CD8-positive, alpha-beta memory T cell (primary cell): ENCODE results near the gene SKAP1. TPM values are rescaled to one million over a fixed set of nuclear protein-coding genes. Genes with fewer than 3 reads are reported as not detected.
"Not testable (repeated sequence)": the region's sequence is repeated elsewhere in the genome, so short reads cannot be mapped to it uniquely, and the experiment has no call there.

Source experiments
- CTCF ChIA-PET: fragments of 350-600 bp; sonication (Branson Sonifier 250); formaldehyde crosslinking; loops from one replicate; lab custom pipeline; 2021; ENCODE audit warnings: antibody characterized with exemption; lab: Charles Lee
- POLR2A ChIA-PET: fragments of 350-600 bp; sonication (Branson Sonifier 250); formaldehyde crosslinking; loops from one replicate; lab custom pipeline; 2021; ENCODE audit warnings: antibody characterized with exemption; lab: Charles Lee
- DNase-seq, 5 donors: peaks; one replicate each; pipeline versions ENCODE4 v3.0.0 to v3.0.0-alpha.2; 2020 to 2022; ENCODE audit warnings: mixed read lengths in 1 of 5
- H3K27ac ChIP-seq: one replicate; pipeline ENCODE4 v1.7.0; 2013; ENCODE audit warnings: low read depth, mild to moderate bottlenecking, low read length, moderate library complexity
- H3K27me3 ChIP-seq: 2 replicates; pipeline ENCODE4 v1.7.0; 2013; ENCODE audit warnings: low read length, mild to moderate bottlenecking; ENCODE audit not compliant: insufficient read depth, poor library complexity, severe bottlenecking
- H3K36me3 ChIP-seq: 2 replicates; pipeline ENCODE4 v1.7.0; 2013; ENCODE audit warnings: mild to moderate bottlenecking, low read length, moderate library complexity; ENCODE audit not compliant: insufficient read depth
- H3K4me1 ChIP-seq: 2 replicates; pipeline ENCODE4 v1.7.0; 2013; ENCODE audit warnings: mild to moderate bottlenecking, low read length, moderate library complexity; ENCODE audit not compliant: insufficient read depth
- H3K4me3 ChIP-seq: 2 replicates; pipeline ENCODE4 v1.7.0; 2013; ENCODE audit warnings: mild to moderate bottlenecking, low read length
- H3K9me3 ChIP-seq: 2 replicates; pipeline ENCODE4 v1.7.0; 2013; ENCODE audit warnings: mild to moderate bottlenecking, low read length
- H3K27ac Mint-ChIP-seq, 8 donors: one replicate each; pipeline ENCODE4 v1.8.0; 2020 to 2021; ENCODE audit warnings: mixed read lengths in 8 of 8, mild to moderate bottlenecking in 6 of 8, inconsistent platforms in 3 of 8, moderate library complexity in 3 of 8
- H3K27me3 Mint-ChIP-seq, 2 donors: one replicate each; pipeline ENCODE4 v1.8.0; 2020 to 2021; ENCODE audit warnings: mixed read lengths in 2 of 2, mild to moderate bottlenecking in 1 of 2, moderate library complexity in 1 of 2
- H3K36me3 Mint-ChIP-seq, 3 donors: one replicate each; pipeline ENCODE4 v1.8.0; 2020 to 2021; ENCODE audit warnings: mixed read lengths in 3 of 3, inconsistent platforms in 1 of 3, mild to moderate bottlenecking in 1 of 3
- H3K4me1 Mint-ChIP-seq, 3 donors: one replicate each; pipeline ENCODE4 v1.8.0; 2020 to 2021; ENCODE audit warnings: mixed read lengths in 3 of 3, inconsistent platforms in 1 of 3, mild to moderate bottlenecking in 1 of 3
- H3K4me3 Mint-ChIP-seq, 7 donors: one replicate each; pipeline ENCODE4 v1.8.0; 2020 to 2021; ENCODE audit warnings: mixed read lengths in 7 of 7, mild to moderate bottlenecking in 6 of 7, moderate library complexity in 4 of 7, inconsistent platforms in 2 of 7
- H3K9me3 Mint-ChIP-seq, 5 donors: one replicate each; pipeline ENCODE4 v1.8.0; 2020 to 2022; ENCODE audit warnings: mixed read lengths in 5 of 5, mild to moderate bottlenecking in 3 of 5, moderate library complexity in 2 of 5, inconsistent platforms in 1 of 5
- polyA plus RNA-seq: library from polyadenylated mRNA; unstranded; fragments of 300-500 nt; fragmentation: Illumina TruSeq; gene quantifications from one replicate; pipeline ENCODE4 v1.2.3, GENCODE V29; 2021
- total RNA-seq, 2 experiments: library from RNA; stranded (reverse); gene quantifications; one replicate each; pipeline ENCODE4 v1.2.3, GENCODE V29; 2021

Gene SKAP1
- total and polyA plus RNA-seq, 3 experiments from 2014 or later: 50.5 to 264 (median 56.0) TPM

DNA sequence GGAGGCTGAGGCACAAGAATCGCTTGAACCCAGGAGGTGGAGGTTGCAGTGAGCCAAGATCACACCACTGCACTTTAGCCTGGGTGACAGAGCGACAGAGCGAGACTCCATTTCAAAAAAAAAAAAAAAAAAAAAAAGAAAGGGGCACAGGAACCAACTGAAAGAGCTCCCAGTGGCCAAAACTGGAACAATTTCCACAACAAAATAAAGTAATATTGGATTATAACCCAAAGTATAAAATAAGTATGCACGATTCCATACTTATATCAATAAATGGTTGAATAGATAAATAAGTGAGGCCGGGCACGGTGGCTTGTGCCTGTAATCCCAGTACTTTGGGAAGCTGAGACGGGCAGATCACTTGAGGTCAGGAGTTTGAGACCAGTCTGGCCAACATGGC, 19.2 kb downstream of the SKAP1 start:
- not testable (repeated sequence) for H3K27me3 Mint-ChIP-seq, H3K27me3 ChIP-seq, H3K9me3 ChIP-seq, H3K36me3 ChIP-seq, H3K4me3 ChIP-seq, H3K4me3 Mint-ChIP-seq, DNase-seq, H3K9me3 Mint-ChIP-seq, H3K27ac ChIP-seq
- peaks cover 0 to 44% (median 16%) of the 10 kb centered on the region in 3 donors for H3K36me3 Mint-ChIP-seq
- peaks cover 68 to 89% (median 87%) of the 10 kb centered on the region in 3 donors for H3K4me1 Mint-ChIP-seq
- ChIA-PET CTCF (interaction anchor here (1.4 kb wide), 1 partner anchor 41 kb away, joined by 3 read pairs; no protein-coding TSS in a partner anchor), POLR2A (interaction anchor here (0.6 kb wide), 4 partner anchors 19 to 70 kb away, joined by 3 to 7 read pairs (median 4); no protein-coding TSS in a partner anchor)
- H3K27ac Mint-ChIP-seq: peak overlapping the region in 1 of 8 donors; percentile 30
- H3K4me1 ChIP-seq: peaks cover 67% of the 10 kb centered on the region

DNA sequence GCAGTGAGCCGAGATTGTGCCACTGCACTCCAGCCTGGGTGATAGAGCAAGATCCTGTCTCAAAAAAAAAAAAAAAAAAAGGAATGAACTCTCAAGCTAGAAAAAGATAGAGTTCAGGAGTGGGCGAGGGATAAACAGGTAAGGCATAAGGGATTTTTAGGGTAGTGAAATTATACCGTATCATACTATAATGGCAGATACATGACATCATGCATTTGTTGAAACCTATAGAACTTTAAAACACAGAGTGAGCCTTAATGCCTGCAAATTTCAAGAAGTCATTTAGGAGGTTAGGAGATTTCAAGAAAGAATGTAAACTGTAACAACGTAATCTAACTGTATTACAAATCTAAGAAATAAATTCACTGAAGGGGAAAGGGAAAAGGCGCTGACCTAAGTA, 20.4 kb downstream of the SKAP1 start:
- Histone ChIP-seq H3K4me1 (peaks cover 55% of the 10 kb centered on the region), H3K27me3 (no peaks in the 10 kb centered on the region), H3K36me3 (peaks cover 5% of the 10 kb centered on the region), H3K4me3 (no peak overlapping the region), H3K27ac (no peak overlapping the region), H3K9me3 (no peaks in the 10 kb centered on the region)
- ChIA-PET POLR2A (interaction anchor here (0.6 kb wide), 1 partner anchor 10 kb away, joined by 7 read pairs; no protein-coding TSS in a partner anchor), CTCF (interaction anchor here (1.0 to 1.4 kb wide), 2 partner anchors 31 to 42 kb away, joined by 3 read pairs; no protein-coding TSS in a partner anchor)
- peaks cover 0 to 48% (median 17%) of the 10 kb centered on the region in 3 donors for H3K36me3 Mint-ChIP-seq
- peak overlapping the region in 3 of 8 donors; percentile 58 to 61 (median 60) for H3K27ac Mint-ChIP-seq
- peaks cover 66 to 87% (median 84%) of the 10 kb centered on the region in 3 donors for H3K4me1 Mint-ChIP-seq
- DNase-seq: no peak
- H3K9me3 Mint-ChIP-seq: no peaks in the 10 kb centered on the region
- H3K4me3 Mint-ChIP-seq: no peak overlapping the region
- H3K27me3 Mint-ChIP-seq: no peaks in the 10 kb centered on the region

DNA sequence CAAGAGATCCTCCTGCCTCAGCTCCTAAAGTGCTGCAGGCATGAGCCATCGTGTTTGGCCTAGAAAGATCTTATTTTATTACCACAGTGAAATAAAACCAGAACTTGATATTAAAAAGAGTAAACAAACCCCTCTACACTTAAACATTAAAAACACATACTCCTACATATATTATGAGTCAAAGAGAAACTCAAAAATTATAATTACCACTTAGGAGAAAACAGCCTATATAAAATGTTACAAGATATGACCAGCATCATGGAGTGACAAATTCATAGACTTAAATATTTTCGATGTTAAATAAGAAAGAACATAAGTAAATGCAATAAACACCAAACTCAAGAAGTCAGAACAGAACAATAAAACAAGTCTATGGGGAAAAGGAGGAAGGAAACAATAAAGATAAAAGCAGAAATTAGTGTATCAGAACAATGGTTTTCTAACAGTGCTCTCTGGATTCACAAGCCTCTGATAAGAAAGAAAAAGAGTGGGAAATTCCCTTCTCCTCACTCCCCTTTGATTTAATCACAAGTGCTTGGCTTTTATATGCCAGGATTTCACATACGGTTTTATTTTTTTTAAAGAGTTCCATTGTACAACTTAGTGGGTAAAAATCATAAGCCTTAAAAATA, 23.0 kb downstream of the SKAP1 start:
- Histone ChIP-seq H3K4me3 (no peak overlapping the region), H3K36me3 (peaks cover 11% of the 10 kb centered on the region), H3K9me3 (no peaks in the 10 kb centered on the region), H3K4me1 (peaks cover 30% of the 10 kb centered on the region), H3K27ac (no peak overlapping the region), H3K27me3 (no peaks in the 10 kb centered on the region)
- POLR2A ChIA-PET: no interaction called here
- no peak for DNase-seq
- Mint-ChIP-seq H3K27ac (peak overlapping the region in 6 of 8 donors; percentile 44 to 88 (median 70)), H3K4me1 (peaks cover 53 to 76% (median 75%) of the 10 kb centered on the region in 3 donors), H3K9me3 (no peaks in the 10 kb centered on the region), H3K36me3 (peaks cover 0 to 54% (median 21%) of the 10 kb centered on the region in 3 donors), H3K4me3 (peak overlapping the region in 4 of 7 donors; percentile 0 to 51 (median 36)), H3K27me3 (no peaks in the 10 kb centered on the region)
- CTCF ChIA-PET: no interaction called here

DNA sequence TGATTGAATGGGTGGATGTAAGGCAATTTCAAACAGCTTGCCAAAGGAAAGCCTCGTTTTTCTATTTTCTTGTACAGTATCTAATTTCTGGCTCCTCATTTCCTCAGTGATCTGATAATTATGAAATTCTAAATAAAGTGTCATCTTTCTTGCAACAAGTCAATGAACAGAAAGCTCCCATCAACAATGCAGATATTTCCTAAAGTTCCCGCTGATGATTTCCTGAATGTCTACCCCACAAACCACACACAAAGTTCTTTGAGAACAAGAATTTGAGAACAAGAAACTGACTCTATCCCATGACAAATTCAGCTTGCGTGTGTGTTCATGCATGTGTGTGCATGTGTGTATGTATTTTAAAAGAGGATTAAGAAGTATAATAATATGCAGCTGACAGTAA, 35.2 kb downstream of the SKAP1 start:
- ChIA-PET POLR2A (no interaction called here), CTCF (no interaction called here)
- no peaks in the 10 kb centered on the region for H3K36me3 ChIP-seq

DNA sequence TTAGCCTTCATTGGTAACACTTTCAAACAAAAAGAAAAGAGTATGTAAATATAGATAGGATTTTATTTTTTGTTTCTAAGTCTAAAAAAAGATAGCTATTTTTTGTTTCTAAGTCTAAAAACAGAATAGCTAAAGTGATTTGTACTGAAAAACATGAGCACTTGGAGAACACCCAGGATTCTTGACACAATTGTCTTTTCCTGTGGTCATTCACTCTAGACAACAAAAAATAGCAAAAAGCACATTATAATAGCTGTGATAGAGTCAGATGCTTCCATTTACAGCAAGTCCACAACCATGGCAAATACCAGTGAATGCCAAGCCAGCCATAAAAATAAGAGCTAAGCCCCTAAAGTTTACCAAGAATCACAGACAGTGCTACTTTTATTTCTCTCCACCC, 36.7 kb downstream of the SKAP1 start:
- no peaks in the 10 kb centered on the region for H3K9me3 Mint-ChIP-seq
- H3K9me3 ChIP-seq: no peaks in the 10 kb centered on the region
- H3K27me3 ChIP-seq: no peaks in the 10 kb centered on the region
- no peak overlapping the region for H3K4me3 ChIP-seq
- ChIA-PET CTCF (interaction anchor here (1.1 to 1.8 kb wide), 2 partner anchors 15 to 21 kb away, joined by 3 to 4 read pairs; no protein-coding TSS in a partner anchor), POLR2A (no interaction called here)
- H3K27ac ChIP-seq: no peak overlapping the region
- H3K4me3 Mint-ChIP-seq: no peak overlapping the region
- H3K36me3 Mint-ChIP-seq: peaks cover 0 to 68% (median 15%) of the 10 kb centered on the region in 3 donors
- peaks cover 41 to 81% (median 73%) of the 10 kb centered on the region in 3 donors for H3K4me1 Mint-ChIP-seq
- no peak for DNase-seq
- no peaks in the 10 kb centered on the region for H3K36me3 ChIP-seq
- H3K27me3 Mint-ChIP-seq: no peaks in the 10 kb centered on the region
- H3K4me1 ChIP-seq: no peaks in the 10 kb centered on the region
- H3K27ac Mint-ChIP-seq: peak overlapping the region in 3 of 8 donors; percentile 29 to 76 (median 50)

More for the DNA sequence above, 35.2 kb downstream of the SKAP1 start:
- no peak for DNase-seq
- no peaks in the 10 kb centered on the region for H3K9me3 ChIP-seq
- no peaks in the 10 kb centered on the region for H3K27me3 ChIP-seq
- H3K4me1 Mint-ChIP-seq: peaks cover 39 to 77% (median 68%) of the 10 kb centered on the region in 3 donors
- no peak overlapping the region for H3K27ac ChIP-seq
- peaks cover 0 to 63% (median 10%) of the 10 kb centered on the region in 3 donors for H3K36me3 Mint-ChIP-seq
- H3K27me3 Mint-ChIP-seq: no peaks in the 10 kb centered on the region
- peaks cover 6% of the 10 kb centered on the region for H3K4me1 ChIP-seq
- H3K4me3 ChIP-seq: no peak overlapping the region
- peak overlapping the region in 3 of 8 donors; percentile 3 to 75 (median 19) for H3K27ac Mint-ChIP-seq
- no peaks in the 10 kb centered on the region for H3K9me3 Mint-ChIP-seq
- no peak overlapping the region for H3K4me3 Mint-ChIP-seq

DNA sequence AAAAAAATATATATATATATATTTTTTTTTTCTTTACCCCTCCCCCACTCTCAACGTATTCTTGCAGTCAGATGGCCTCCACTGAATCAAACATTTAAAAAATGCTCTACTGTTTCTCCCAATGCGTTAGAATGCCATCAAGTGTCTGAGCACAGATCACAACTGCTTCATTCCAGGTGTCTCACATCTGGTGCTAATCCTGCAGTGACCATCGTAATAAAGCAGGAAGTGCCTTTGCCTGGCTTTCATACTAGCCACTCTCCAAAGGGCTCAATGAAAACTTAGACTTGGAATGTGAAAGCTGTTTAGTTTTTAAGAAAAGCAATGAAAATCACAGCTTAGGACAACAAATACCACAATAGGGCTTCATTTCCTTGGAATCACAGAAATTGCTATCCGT, 37.2 kb downstream of the SKAP1 start:
- no peaks in the 10 kb centered on the region for H3K36me3 ChIP-seq
- H3K9me3 Mint-ChIP-seq: no peaks in the 10 kb centered on the region

DNA sequence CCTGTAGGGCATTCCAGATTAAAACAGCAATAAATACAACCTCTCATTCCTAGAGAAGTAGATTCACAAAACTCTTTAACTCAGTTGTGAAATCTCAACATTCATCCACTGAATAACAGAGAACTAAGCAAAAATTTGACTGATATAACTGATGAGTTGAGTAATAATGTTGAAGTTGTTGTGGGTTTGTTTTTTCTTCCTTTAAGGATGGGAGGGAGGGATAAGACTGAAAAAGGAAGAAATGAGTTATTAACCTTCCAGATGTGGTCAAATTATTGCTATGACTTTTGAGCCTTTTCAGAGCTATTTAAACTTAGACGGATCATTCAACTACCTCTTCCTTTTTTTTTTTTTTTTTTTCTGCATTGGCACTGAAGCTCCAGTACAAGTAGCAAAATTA, 38.6 kb downstream of the SKAP1 start:
- H3K4me1 Mint-ChIP-seq: peaks cover 47 to 81% (median 78%) of the 10 kb centered on the region in 3 donors
- H3K27ac Mint-ChIP-seq: peak overlapping the region in 6 of 8 donors; percentile 3 to 80 (median 34)
- no peaks in the 10 kb centered on the region for H3K36me3 ChIP-seq

More for the DNA sequence above, 37.2 kb downstream of the SKAP1 start:
- H3K27me3 ChIP-seq: no peaks in the 10 kb centered on the region
- Mint-ChIP-seq H3K36me3 (peaks cover 0 to 66% (median 15%) of the 10 kb centered on the region in 3 donors), H3K27ac (peak overlapping the region in 2 of 8 donors; percentile 51 to 61), H3K27me3 (no peaks in the 10 kb centered on the region), H3K4me3 (no peak overlapping the region), H3K4me1 (peaks cover 38 to 77% (median 73%) of the 10 kb centered on the region in 3 donors)
- H3K4me1 ChIP-seq: no peaks in the 10 kb centered on the region
- CTCF ChIA-PET: interaction anchor here (1.1 to 1.8 kb wide), 3 partner anchors 15 to 62 kb away, joined by 3 to 4 read pairs (median 3); no protein-coding TSS in a partner anchor
- H3K4me3 ChIP-seq: no peak overlapping the region
- DNase-seq: no peak
- POLR2A ChIA-PET: no interaction called here
- no peak overlapping the region for H3K27ac ChIP-seq
- no peaks in the 10 kb centered on the region for H3K9me3 ChIP-seq

More for the DNA sequence above, 38.6 kb downstream of the SKAP1 start:
- H3K9me3 Mint-ChIP-seq: no peaks in the 10 kb centered on the region
- peaks cover 0 to 73% (median 22%) of the 10 kb centered on the region in 3 donors for H3K36me3 Mint-ChIP-seq
- Histone ChIP-seq H3K27ac (no peak overlapping the region), H3K4me3 (no peak overlapping the region), H3K9me3 (no peaks in the 10 kb centered on the region), H3K27me3 (no peaks in the 10 kb centered on the region), H3K4me1 (peaks cover 5% of the 10 kb centered on the region)
- ChIA-PET POLR2A (interaction anchor here (0.6 to 1.0 kb wide), 2 partner anchors 48 to 120 kb away, joined by 5 to 6 read pairs; no protein-coding TSS in a partner anchor), CTCF (interaction anchor here (1.2 to 1.9 kb wide), 5 partner anchors 16 to 101 kb away, joined by 3 to 7 read pairs (median 4); no protein-coding TSS in a partner anchor)
- H3K4me3 Mint-ChIP-seq: no peak overlapping the region
- no peak for DNase-seq
- no peaks in the 10 kb centered on the region for H3K27me3 Mint-ChIP-seq
